HG03095 (cell line): ENCODE measurements around the gene CABP4.

Source experiments
- ATAC-seq: cut with Tn5 transposase; IDR thresholded peaks from one replicate; pipeline ENCODE4 v1.9.1; 2021; ENCODE audit warnings: moderate library complexity; ENCODE audit not compliant: unreplicated experiment

The CABP4 gene

GRCh38 chr11:67455054-67455453, at the start of gene CABP4:
TSS of gene CABP4 (plus strand) at chr11:67455354. CDS start at chr11:67455424, 70 bp downstream.
- no peak for ATAC-seq

GRCh38 chr11:67405688-67406339, 49.3 kb upstream of the CABP4 start:
- ATAC-seq, result no peak

- ATAC-seq, result no peak
Measured at GRCh38 chr11:67406420-67406968, 48.7 kb upstream of the CABP4 start.

- ATAC-seq, result no peak
Measured at GRCh38 chr11:67406969-67407687, 48.0 kb upstream of the CABP4 start.

- ATAC-seq, result no peak
Measured at GRCh38 chr11:67407688-67408163, 47.4 kb upstream of the CABP4 start.

- no peak for ATAC-seq
Measured at GRCh38 chr11:67408437-67409200, 46.5 kb upstream of the CABP4 start.

- no peak for ATAC-seq
Measured at GRCh38 chr11:67409261-67409666, 45.9 kb upstream of the CABP4 start.

- ATAC-seq, result no peak
Measured at GRCh38 chr11:67409781-67410368, 45.3 kb upstream of the CABP4 start.

GRCh38 chr11:67410369-67410831, 44.8 kb upstream of the CABP4 start:
- ATAC-seq, result no peak

GRCh38 chr11:67410984-67411784, 44.0 kb upstream of the CABP4 start:
- ATAC-seq, result no peak

GRCh38 chr11:67411785-67412152, 43.4 kb upstream of the CABP4 start:
- no peak for ATAC-seq

- no peak for ATAC-seq
Measured at GRCh38 chr11:67412495-67413179, 42.5 kb upstream of the CABP4 start.

GRCh38 chr11:67413266-67413849, 41.8 kb upstream of the CABP4 start:
- ATAC-seq, result no peak

GRCh38 chr11:67415501-67416304, 39.5 kb upstream of the CABP4 start, which contains the start of gene CARNS1:
TSS of gene CARNS1 (plus strand) at chr11:67415678. CDS start at chr11:67416200, 522 bp downstream.
- no peak for ATAC-seq

GRCh38 chr11:67416416-67417335, 38.5 kb upstream of the CABP4 start:
- no peak for ATAC-seq

GRCh38 chr11:67417425-67417824, 37.7 kb upstream of the CABP4 start:
- no peak for ATAC-seq
